ENCODE measurements around the gene CTSZ. TPM values are rescaled to one million over a fixed set of nuclear protein-coding genes. Genes with fewer than 3 reads are reported as not detected.

CTSZ gene
- total RNA-seq, 6 experiments from 2014 or later = 124 to 240 (median 136) TPM

- Mint-ChIP-seq H3K27me3 (ENCODE audit: insufficient read depth) (peaks cover 5% of the 10 kb centered on the region), H3K36me3 (ENCODE audit: low read depth) (peaks cover 48% of the 10 kb centered on the region), H3K27ac (no peak overlapping the region), H3K9me3 (no peaks in the 10 kb centered on the region), H3K4me1 (ENCODE audit: low read depth) (no peaks in the 10 kb centered on the region), H3K4me3 (no peak overlapping the region)
- no peak for TF ChIP-seq CTCF (IDR thresholded peaks at IDR 0.05)
- DNase-seq = no peak
Observed at GRCh38 chr20:58990651-58991445, 16.2 kb downstream of the CTSZ start.

- no peaks in the 10 kb centered on the region for H3K9me3 Mint-ChIP-seq
Observed at GRCh38 chr20:58989196-58989595, 17.9 kb downstream of the CTSZ start.

GRCh38 chr20:58988565-58988882 is 18.5 kb downstream of the CTSZ start:
- DNase-seq = no peak
- Mint-ChIP-seq H3K4me3 (no peak overlapping the region), H3K4me1 (ENCODE audit: low read depth) (peaks cover 13% of the 10 kb centered on the region), H3K36me3 (ENCODE audit: low read depth) (peaks cover 39% of the 10 kb centered on the region), H3K9me3 (no peaks in the 10 kb centered on the region), H3K27ac (no peak overlapping the region), H3K27me3 (ENCODE audit: insufficient read depth) (no peaks in the 10 kb centered on the region; the same call in none of the 2 replicates)
- no peak for TF ChIP-seq CTCF (IDR thresholded peaks at IDR 0.05)

More at GRCh38 chr20:58989196-58989595, 17.9 kb downstream of the CTSZ start:
- Mint-ChIP-seq H3K36me3 (ENCODE audit: low read depth) (peaks cover 45% of the 10 kb centered on the region), H3K27me3 (ENCODE audit: insufficient read depth) (no peaks in the 10 kb centered on the region; the same call in none of the 2 replicates), H3K4me3 (no peak overlapping the region), H3K27ac (no peak overlapping the region), H3K4me1 (ENCODE audit: low read depth) (peaks cover 6% of the 10 kb centered on the region)
- DNase-seq = no peak
- TF ChIP-seq CTCF (IDR thresholded peaks at IDR 0.05) = no peak

- H3K4me1 Mint-ChIP-seq (ENCODE audit: low read depth) = peaks cover 14% of the 10 kb centered on the region
- no peak overlapping the region for H3K4me3 Mint-ChIP-seq
- H3K27me3 Mint-ChIP-seq (ENCODE audit: insufficient read depth) = no peaks in the 10 kb centered on the region; the same call in none of the 2 replicates
- H3K9me3 Mint-ChIP-seq = no peaks in the 10 kb centered on the region
- no peak for DNase-seq
- no peak for TF ChIP-seq CTCF (IDR thresholded peaks at IDR 0.05)
- peaks cover 39% of the 10 kb centered on the region for H3K36me3 Mint-ChIP-seq (ENCODE audit: low read depth)
- H3K27ac Mint-ChIP-seq = no peak overlapping the region
Observed at GRCh38 chr20:58987790-58988564, 19.1 kb downstream of the CTSZ start.

GRCh38 chr20:58986968-58987517 is 20.0 kb downstream of the CTSZ start:
- no peak for DNase-seq
- H3K27ac Mint-ChIP-seq = no peak overlapping the region
- H3K36me3 Mint-ChIP-seq (ENCODE audit: low read depth) = peaks cover 46% of the 10 kb centered on the region
- TF ChIP-seq CTCF (IDR thresholded peaks at IDR 0.05) = no peak
- H3K9me3 Mint-ChIP-seq = no peaks in the 10 kb centered on the region
- no peaks in the 10 kb centered on the region; the same call in none of the 2 replicates for H3K27me3 Mint-ChIP-seq (ENCODE audit: insufficient read depth)
- H3K4me3 Mint-ChIP-seq = no peak overlapping the region
- peaks cover 22% of the 10 kb centered on the region for H3K4me1 Mint-ChIP-seq (ENCODE audit: low read depth)
